Kidney (tissue), 14 donors: ENCODE results near the gene PPOX. TPM values are rescaled to one million over a fixed set of nuclear protein-coding genes. Genes with fewer than 3 reads are reported as not detected.

Source experiments
- DNase-seq, 5 donors: peaks; one replicate each; pipeline ENCODE4 v3.0.0-alpha.2; 2013 to 2020
- FAIRE-seq: peaks from 2 replicates; lab custom pipeline; 2012; peaks lifted over from hg19 to GRCh38; lab: Jason Lieb, UNC
- H3K27ac ChIP-seq, 2 donors: one replicate each; pipeline ENCODE4 v1.7.0; 2013; ENCODE audit warnings: low read depth in 2 of 2, low read length in 2 of 2, inconsistent platforms in 1 of 2
- H3K27me3 ChIP-seq: one replicate; pipeline ENCODE4 v1.7.1; 2013; ENCODE audit warnings: low read length, inconsistent platforms; ENCODE audit not compliant: control insufficient read depth, insufficient read depth
- H3K36me3 ChIP-seq, 3 donors: one replicate each; pipeline versions ENCODE4 v1.7.0 to v1.7.1; 2013; ENCODE audit warnings: low read length in 3 of 3, control low read depth in 1 of 3, inconsistent platforms in 1 of 3; ENCODE audit not compliant: insufficient read depth in 3 of 3, control insufficient read depth in 2 of 3
- H3K4me1 ChIP-seq, 3 donors: one replicate each; pipeline versions ENCODE4 v1.7.0 to v1.7.1; 2013; ENCODE audit warnings: low read length in 3 of 3, inconsistent platforms in 1 of 3, low read depth in 1 of 3; ENCODE audit not compliant: control insufficient read depth in 2 of 3, insufficient read depth in 2 of 3
- H3K4me3 ChIP-seq, 3 donors: one replicate each; pipeline versions ENCODE4 v1.7.0 to v1.8.1; 2013; ENCODE audit warnings: low read length in 3 of 3, control low read depth in 1 of 3, inconsistent platforms in 1 of 3
- H3K9ac ChIP-seq, 3 donors: one replicate each; pipeline versions ENCODE4 v1.7.0 to v1.7.1; 2013; ENCODE audit warnings: low read length in 3 of 3, control low read depth in 1 of 3, inconsistent platforms in 1 of 3
- H3K9me3 ChIP-seq, 3 donors: one replicate each; pipeline versions ENCODE4 v1.7.0 to v1.7.1; 2013; ENCODE audit warnings: low read length in 3 of 3, control low read depth in 1 of 3, inconsistent platforms in 1 of 3; ENCODE audit not compliant: control insufficient read depth in 2 of 3, insufficient read depth in 1 of 3
- intact Hi-C: fragments of 100-400 bp; cut with DNase I; formaldehyde crosslinking; loops from one replicate; pipeline ENCODE4 v1.11.1; 2022
- polyA plus RNA-seq: library from polyadenylated mRNA; stranded (reverse); fragments of 350-450 nt; fragmentation: Illumina TruSeq; extraction: RNeasy Lipid Tissue Mini Kit (QIAGEN cat#74804); gene quantifications from one replicate; pipeline ENCODE4 v1.2.3, GENCODE V29; 2014; ENCODE audit warnings: low read depth, low replicate concordance; ENCODE audit not compliant: insufficient read depth
- total RNA-seq: library from RNA; stranded (reverse); fragmentation: NEBNext Ultra II Directional; extraction: Animal tissue kit (Norgen Biotek cat#: 25700); gene quantifications from one replicate; pipeline ENCODE4 v1.2.1, GENCODE V29; 2021
- TF ChIP-seq, protein P1 (sequence below): IDR thresholded peaks from 3 replicates; pipeline ENCODE4 v1.5.1; 2012; ENCODE audit warnings: mild to moderate bottlenecking, moderate library complexity, borderline replicate concordance; ENCODE audit not compliant: insufficient read depth; ENCODE audit errors: extremely low read depth
- donor health status: control.
- donor health status: control.
- donor health status: control.
- donor health status: control.
- donor health status: control.
- donor health status: DM: yes; HTN: yes; CAD: no.
- donor health status: Normal renal cell carcinoma (clear cell type).

PPOX gene
- total and polyA plus RNA-seq, 2 donors from 2014 or later = 23.6 to 29.4 TPM

DNA sequence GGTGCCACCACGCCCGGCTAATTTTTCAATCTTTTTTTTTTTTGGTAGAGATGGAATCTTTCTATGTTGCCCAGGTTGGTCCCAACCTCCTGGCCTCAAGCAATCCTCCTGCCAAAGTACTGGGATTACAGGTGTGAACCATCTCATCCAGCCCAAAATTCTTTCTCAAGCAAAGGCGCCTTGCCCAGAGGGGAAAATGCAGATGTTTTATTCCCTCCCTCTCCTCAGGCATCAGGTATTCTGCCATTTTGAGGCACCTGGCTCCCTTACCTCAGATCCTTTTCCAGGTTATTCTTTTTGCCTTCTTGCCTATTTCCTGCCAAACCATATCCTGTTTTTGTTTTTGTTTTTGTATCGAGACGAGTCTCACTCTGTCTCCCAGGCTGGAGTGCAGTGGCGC lies 22.2 kb downstream of the PPOX start:
- intact Hi-C loops = no loop called here
- H3K36me3 ChIP-seq = no peaks in the 10 kb centered on the region
- TF ChIP-seq, protein P1, sequence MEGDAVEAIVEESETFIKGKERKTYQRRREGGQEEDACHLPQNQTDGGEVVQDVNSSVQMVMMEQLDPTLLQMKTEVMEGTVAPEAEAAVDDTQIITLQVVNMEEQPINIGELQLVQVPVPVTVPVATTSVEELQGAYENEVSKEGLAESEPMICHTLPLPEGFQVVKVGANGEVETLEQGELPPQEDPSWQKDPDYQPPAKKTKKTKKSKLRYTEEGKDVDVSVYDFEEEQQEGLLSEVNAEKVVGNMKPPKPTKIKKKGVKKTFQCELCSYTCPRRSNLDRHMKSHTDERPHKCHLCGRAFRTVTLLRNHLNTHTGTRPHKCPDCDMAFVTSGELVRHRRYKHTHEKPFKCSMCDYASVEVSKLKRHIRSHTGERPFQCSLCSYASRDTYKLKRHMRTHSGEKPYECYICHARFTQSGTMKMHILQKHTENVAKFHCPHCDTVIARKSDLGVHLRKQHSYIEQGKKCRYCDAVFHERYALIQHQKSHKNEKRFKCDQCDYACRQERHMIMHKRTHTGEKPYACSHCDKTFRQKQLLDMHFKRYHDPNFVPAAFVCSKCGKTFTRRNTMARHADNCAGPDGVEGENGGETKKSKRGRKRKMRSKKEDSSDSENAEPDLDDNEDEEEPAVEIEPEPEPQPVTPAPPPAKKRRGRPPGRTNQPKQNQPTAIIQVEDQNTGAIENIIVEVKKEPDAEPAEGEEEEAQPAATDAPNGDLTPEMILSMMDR = no peak
- H3K9me3 ChIP-seq = no peaks in the 10 kb centered on the region
- no peak overlapping the region for H3K9ac ChIP-seq
- no peak for DNase-seq
- H3K27me3 ChIP-seq = no peaks in the 10 kb centered on the region
- H3K4me1 ChIP-seq = peaks cover 0 to 5% (median 2%) of the 10 kb centered on the region in 3 donors
- no peak overlapping the region for H3K4me3 ChIP-seq
- no peak for FAIRE-seq
- no peak overlapping the region for H3K27ac ChIP-seq

DNA sequence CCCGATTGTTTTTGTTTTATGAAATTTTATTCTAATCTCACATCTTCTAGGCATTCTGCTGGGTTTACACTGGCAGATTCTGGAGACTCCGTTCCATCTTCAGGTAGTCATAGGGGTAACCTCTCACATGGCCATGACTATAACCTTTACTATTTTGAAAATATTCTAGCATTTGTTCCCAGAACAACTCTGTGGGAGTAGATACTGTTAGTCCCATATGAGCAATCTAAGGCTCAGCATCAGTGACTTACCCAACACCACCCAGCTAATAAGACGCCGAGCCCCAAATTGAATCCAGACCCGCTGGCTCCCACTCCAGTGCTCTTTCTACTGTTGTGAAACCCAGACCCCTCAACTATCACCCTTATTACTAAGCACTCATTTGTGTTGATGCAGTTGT lies 22.8 kb downstream of the PPOX start:
- no peaks in the 10 kb centered on the region for H3K27me3 ChIP-seq
- DNase-seq (peak in 1 of 5 donors; percentile 14), FAIRE-seq (no peak)
- no peak overlapping the region for H3K9ac ChIP-seq
- TF ChIP-seq, protein P1 = no peak
- no peaks in the 10 kb centered on the region for H3K36me3 ChIP-seq
- peaks cover 0 to 5% (median 2%) of the 10 kb centered on the region in 3 donors for H3K4me1 ChIP-seq
- intact Hi-C loops = no loop called here
- H3K27ac ChIP-seq = no peak overlapping the region
- H3K9me3 ChIP-seq = no peaks in the 10 kb centered on the region
- no peak overlapping the region for H3K4me3 ChIP-seq

DNA sequence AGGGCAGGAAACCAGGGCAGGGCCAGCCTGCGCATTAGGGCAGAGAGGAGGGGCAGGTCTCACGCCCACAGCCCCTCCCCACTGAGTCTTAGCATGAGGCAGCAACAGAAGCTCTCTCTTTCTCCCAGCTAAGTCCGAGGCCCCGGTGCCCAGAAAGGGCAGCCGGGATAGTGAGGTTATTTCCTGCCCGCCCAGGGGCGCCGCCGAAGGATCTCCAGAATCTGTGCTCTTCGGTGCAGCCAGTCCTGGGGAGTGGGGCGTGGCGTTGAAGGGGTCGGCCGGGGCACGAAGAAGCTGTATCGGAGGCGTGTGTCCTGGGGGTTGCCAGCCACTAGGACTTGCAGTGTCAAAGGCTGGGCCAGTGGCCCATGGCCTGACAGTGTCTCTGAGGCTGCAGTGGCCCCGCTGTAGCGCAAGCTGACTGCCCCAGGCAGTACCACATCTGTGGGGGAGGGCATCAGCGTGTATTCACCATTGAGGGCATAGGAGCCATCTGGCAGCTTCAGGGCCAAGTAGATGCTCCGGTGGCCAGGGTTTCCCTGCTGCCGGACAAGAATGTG lies 24.8 kb downstream of the PPOX start:
- Histone ChIP-seq H3K9me3 (no peaks in the 10 kb centered on the region), H3K4me1 (peaks cover 0 to 5% (median 2%) of the 10 kb centered on the region in 3 donors), H3K36me3 (peaks cover 0 to 4% (median 0%) of the 10 kb centered on the region in 3 donors), H3K27ac (no peak overlapping the region), H3K9ac (no peak overlapping the region), H3K4me3 (no peak overlapping the region), H3K27me3 (no peaks in the 10 kb centered on the region)
- DNase-seq (peak in 1 of 5 donors; percentile 68), FAIRE-seq (no peak)
- TF ChIP-seq, protein P1 = no peak
- intact Hi-C loops = no loop called here
